SK-N-SH (cell line): Measurements from ENCODE around the gene AK5.

Experiments used
- EP300 ChIP-seq, 2 experiments: IDR thresholded peaks; 2 replicates each; pipeline versions ENCODE4 v1.4.0 to v1.6.1; 2012; ENCODE audit warnings: borderline replicate concordance in 1 of 2, low read depth in 1 of 2, low read length in 1 of 2
- EZH2phosphoT487 ChIP-seq: fragments of 200-600 bp; sonication (generic); IDR thresholded peaks from 2 replicates; pipeline ENCODE4 v1.6.1; 2017; ENCODE audit warnings: low read depth, mixed run types, mild to moderate bottlenecking, antibody characterized with exemption, moderate library complexity, borderline replicate concordance
- TF ChIP-seq, protein P1 (sequence below): fragments of 200-600 bp; sonication (generic); IDR thresholded peaks from 2 replicates; pipeline ENCODE4 v1.6.1; 2017; ENCODE audit warnings: antibody characterized with exemption, mild to moderate bottlenecking, moderate library complexity
- TF ChIP-seq, protein P2 (sequence below): IDR thresholded peaks from 2 replicates; pipeline ENCODE4 v1.6.1; 2012; ENCODE audit warnings: mild to moderate bottlenecking, low read depth, low read length, moderate library complexity
- TF ChIP-seq, protein P3 (sequence below): IDR thresholded peaks from 2 replicates; pipeline ENCODE4 v1.4.0; 2012; ENCODE audit warnings: low read depth

DNA sequence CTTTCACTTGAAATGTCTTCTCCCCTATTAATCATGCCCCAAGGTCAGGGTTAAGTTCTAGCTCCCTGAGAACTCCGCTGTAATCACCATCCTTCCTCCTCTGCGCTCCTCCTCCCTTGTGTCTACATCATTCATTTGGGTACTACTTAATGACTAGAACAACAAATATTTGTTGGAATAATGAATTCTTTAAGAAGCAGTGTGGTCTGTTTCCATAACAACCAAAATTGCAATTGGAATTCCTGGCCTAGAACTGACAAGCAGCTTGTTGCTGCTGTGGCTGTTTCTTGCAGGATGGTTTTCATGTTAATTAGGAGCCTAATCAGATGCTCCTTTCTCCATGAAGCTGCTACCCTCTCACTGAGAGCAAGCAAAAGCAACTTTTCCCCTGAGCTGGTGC, 208.1 kb downstream of the AK5 start:
- TF ChIP-seq EZH2phosphoT487 (no peak), EP300 (IDR thresholded peaks at IDR 0.05; ENCODE audit: borderline replicate concordance in 1 of 2, low read depth in 1 of 2, low read length in 1 of 2) (no peak)
- TF ChIP-seq, protein P1, sequence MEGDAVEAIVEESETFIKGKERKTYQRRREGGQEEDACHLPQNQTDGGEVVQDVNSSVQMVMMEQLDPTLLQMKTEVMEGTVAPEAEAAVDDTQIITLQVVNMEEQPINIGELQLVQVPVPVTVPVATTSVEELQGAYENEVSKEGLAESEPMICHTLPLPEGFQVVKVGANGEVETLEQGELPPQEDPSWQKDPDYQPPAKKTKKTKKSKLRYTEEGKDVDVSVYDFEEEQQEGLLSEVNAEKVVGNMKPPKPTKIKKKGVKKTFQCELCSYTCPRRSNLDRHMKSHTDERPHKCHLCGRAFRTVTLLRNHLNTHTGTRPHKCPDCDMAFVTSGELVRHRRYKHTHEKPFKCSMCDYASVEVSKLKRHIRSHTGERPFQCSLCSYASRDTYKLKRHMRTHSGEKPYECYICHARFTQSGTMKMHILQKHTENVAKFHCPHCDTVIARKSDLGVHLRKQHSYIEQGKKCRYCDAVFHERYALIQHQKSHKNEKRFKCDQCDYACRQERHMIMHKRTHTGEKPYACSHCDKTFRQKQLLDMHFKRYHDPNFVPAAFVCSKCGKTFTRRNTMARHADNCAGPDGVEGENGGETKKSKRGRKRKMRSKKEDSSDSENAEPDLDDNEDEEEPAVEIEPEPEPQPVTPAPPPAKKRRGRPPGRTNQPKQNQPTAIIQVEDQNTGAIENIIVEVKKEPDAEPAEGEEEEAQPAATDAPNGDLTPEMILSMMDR: no peak
- TF ChIP-seq, protein P2, sequence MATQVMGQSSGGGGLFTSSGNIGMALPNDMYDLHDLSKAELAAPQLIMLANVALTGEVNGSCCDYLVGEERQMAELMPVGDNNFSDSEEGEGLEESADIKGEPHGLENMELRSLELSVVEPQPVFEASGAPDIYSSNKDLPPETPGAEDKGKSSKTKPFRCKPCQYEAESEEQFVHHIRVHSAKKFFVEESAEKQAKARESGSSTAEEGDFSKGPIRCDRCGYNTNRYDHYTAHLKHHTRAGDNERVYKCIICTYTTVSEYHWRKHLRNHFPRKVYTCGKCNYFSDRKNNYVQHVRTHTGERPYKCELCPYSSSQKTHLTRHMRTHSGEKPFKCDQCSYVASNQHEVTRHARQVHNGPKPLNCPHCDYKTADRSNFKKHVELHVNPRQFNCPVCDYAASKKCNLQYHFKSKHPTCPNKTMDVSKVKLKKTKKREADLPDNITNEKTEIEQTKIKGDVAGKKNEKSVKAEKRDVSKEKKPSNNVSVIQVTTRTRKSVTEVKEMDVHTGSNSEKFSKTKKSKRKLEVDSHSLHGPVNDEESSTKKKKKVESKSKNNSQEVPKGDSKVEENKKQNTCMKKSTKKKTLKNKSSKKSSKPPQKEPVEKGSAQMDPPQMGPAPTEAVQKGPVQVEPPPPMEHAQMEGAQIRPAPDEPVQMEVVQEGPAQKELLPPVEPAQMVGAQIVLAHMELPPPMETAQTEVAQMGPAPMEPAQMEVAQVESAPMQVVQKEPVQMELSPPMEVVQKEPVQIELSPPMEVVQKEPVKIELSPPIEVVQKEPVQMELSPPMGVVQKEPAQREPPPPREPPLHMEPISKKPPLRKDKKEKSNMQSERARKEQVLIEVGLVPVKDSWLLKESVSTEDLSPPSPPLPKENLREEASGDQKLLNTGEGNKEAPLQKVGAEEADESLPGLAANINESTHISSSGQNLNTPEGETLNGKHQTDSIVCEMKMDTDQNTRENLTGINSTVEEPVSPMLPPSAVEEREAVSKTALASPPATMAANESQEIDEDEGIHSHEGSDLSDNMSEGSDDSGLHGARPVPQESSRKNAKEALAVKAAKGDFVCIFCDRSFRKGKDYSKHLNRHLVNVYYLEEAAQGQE: no peak
- TF ChIP-seq, protein P3, sequence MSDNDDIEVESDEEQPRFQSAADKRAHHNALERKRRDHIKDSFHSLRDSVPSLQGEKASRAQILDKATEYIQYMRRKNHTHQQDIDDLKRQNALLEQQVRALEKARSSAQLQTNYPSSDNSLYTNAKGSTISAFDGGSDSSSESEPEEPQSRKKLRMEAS: no peak
